Activated CD8-positive, alpha-beta T cell treated with anti-CD3 and anti-CD28 coated beads for 36 hours (primary cell): ENCODE measurements around the gene SUDS3. TPM values are rescaled to one million over a fixed set of nuclear protein-coding genes. Genes with fewer than 3 reads are reported as not detected.

Experiments used
- ATAC-seq: fragments of 200-7000 bp; cut with Tn5 transposase; one replicate; pipeline ENCODE4 v1.10.0; 2021; ENCODE audit warnings: mild to moderate bottlenecking, moderate library complexity
- CTCF ChIA-PET: fragments of 350-600 bp; sonication (Branson Sonifier 250); formaldehyde crosslinking; loops from one replicate; lab custom pipeline; 2021; ENCODE audit warnings: antibody characterized with exemption; lab: Charles Lee
- POLR2A ChIA-PET: fragments of 350-600 bp; sonication (Branson Sonifier 250); formaldehyde crosslinking; loops from one replicate; lab custom pipeline; 2021; ENCODE audit warnings: antibody characterized with exemption; lab: Charles Lee
- DNase-seq: peaks from one replicate; pipeline ENCODE4 v3.0.0-alpha.2; 2020
- H3K27ac Mint-ChIP-seq: one replicate; pipeline ENCODE4 v1.8.0; 2021; ENCODE audit warnings: mild to moderate bottlenecking, mixed read lengths
- H3K27me3 Mint-ChIP-seq: one replicate; pipeline ENCODE4 v1.8.0; 2021; ENCODE audit warnings: mixed read lengths
- H3K36me3 Mint-ChIP-seq: one replicate; pipeline ENCODE4 v1.8.0; 2021; ENCODE audit warnings: low read depth, mixed read lengths
- H3K4me1 Mint-ChIP-seq: one replicate; pipeline ENCODE4 v1.8.0; 2021; ENCODE audit warnings: low read depth, mixed read lengths
- H3K4me3 Mint-ChIP-seq: one replicate; pipeline ENCODE4 v1.8.0; 2021; ENCODE audit warnings: mild to moderate bottlenecking, moderate library complexity, mixed read lengths
- H3K9me3 Mint-ChIP-seq: one replicate; pipeline ENCODE4 v1.8.0; 2021; ENCODE audit warnings: mixed read lengths
- intact Hi-C: fragments of 100-400 bp; cut with micrococcal nuclease; formaldehyde crosslinking; loops from one replicate; pipeline ENCODE4 v1.10.0; 2022
- total RNA-seq, 2 experiments: library from RNA; stranded (reverse); gene quantifications; one replicate each; pipeline ENCODE4 v1.2.3, GENCODE V29; 2021
- TF ChIP-seq, protein P1 (sequence below): fragments of 200-600 bp; IDR thresholded peaks from one replicate; pipeline ENCODE4 v1.8.0; 2022; ENCODE audit warnings: antibody characterized with exemption, mild to moderate bottlenecking

Gene SUDS3
- total RNA-seq, 2 experiments from 2014 or later = 18.0 to 19.8 TPM

DNA sequence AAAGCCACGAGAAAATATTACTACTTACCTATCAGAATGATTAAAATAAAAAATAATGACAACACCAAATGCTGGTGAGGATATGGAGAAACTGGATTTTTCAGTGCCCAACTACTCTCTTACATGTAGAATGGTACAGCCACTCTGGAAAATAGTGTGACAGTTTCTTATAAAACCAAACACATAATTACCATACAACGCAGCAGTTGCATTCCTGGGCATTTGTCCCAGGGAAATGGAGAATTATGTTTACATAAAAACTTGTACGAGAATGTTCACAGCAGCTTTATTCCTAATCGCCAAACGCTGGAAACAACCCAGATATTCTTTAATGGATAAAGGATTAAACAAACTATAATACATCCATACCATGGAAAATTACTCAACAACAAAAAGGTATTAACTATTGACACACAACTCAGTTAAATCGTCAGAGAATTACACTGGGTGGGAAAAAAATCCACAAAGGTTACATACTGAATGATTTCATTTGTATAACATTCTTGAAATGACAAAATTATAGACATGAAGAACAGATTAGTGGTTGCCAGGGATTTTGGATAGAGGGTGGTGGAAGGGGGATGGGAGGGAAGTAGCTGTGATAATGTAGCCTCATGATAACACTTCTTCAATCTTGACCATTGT is 39.0 kb upstream of the SUDS3 start:
- CTCF ChIA-PET = no interaction called here

GRCh38 chr12:118342090-118342489 is 34.3 kb upstream of the SUDS3 start:
- no peak for DNase-seq
- peaks cover 3% of the 10 kb centered on the region for H3K36me3 Mint-ChIP-seq
- peaks cover 27% of the 10 kb centered on the region for H3K4me1 Mint-ChIP-seq
- ATAC-seq = no peak
- no peak overlapping the region for H3K27ac Mint-ChIP-seq
- POLR2A ChIA-PET = interaction anchor here (0.7 kb wide), 1 partner anchor 11 kb away, joined by 3 read pairs; no protein-coding TSS in a partner anchor
- H3K4me3 Mint-ChIP-seq = no peak overlapping the region
- no peaks in the 10 kb centered on the region for H3K9me3 Mint-ChIP-seq
- TF ChIP-seq, protein P1, sequence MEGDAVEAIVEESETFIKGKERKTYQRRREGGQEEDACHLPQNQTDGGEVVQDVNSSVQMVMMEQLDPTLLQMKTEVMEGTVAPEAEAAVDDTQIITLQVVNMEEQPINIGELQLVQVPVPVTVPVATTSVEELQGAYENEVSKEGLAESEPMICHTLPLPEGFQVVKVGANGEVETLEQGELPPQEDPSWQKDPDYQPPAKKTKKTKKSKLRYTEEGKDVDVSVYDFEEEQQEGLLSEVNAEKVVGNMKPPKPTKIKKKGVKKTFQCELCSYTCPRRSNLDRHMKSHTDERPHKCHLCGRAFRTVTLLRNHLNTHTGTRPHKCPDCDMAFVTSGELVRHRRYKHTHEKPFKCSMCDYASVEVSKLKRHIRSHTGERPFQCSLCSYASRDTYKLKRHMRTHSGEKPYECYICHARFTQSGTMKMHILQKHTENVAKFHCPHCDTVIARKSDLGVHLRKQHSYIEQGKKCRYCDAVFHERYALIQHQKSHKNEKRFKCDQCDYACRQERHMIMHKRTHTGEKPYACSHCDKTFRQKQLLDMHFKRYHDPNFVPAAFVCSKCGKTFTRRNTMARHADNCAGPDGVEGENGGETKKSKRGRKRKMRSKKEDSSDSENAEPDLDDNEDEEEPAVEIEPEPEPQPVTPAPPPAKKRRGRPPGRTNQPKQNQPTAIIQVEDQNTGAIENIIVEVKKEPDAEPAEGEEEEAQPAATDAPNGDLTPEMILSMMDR = no peak
- H3K27me3 Mint-ChIP-seq = no peaks in the 10 kb centered on the region
- CTCF ChIA-PET = interaction anchor here (1.1 to 1.6 kb wide), 2 partner anchors 11 to 34 kb away, joined by 3 to 4 read pairs; partner anchors contain the start of gene SUDS3
- intact Hi-C loops = no loop called here

More for the DNA sequence above, 39.0 kb upstream of the SUDS3 start:
- H3K27ac Mint-ChIP-seq = no peak overlapping the region
- ATAC-seq = no peak
- H3K4me3 Mint-ChIP-seq = no peak overlapping the region
- intact Hi-C loops = no loop called here
- peaks cover 14% of the 10 kb centered on the region for H3K36me3 Mint-ChIP-seq
- TF ChIP-seq, protein P1 = no peak
- no peaks in the 10 kb centered on the region for H3K9me3 Mint-ChIP-seq
- POLR2A ChIA-PET = interaction anchor here (0.7 to 0.9 kb wide), 2 partner anchors 16 to 1260 kb away, joined by 3 to 4 read pairs; no protein-coding TSS in a partner anchor
- DNase-seq = no peak
- peaks cover 30% of the 10 kb centered on the region for H3K4me1 Mint-ChIP-seq
- H3K27me3 Mint-ChIP-seq = no peaks in the 10 kb centered on the region

GRCh38 chr12:118344829-118345228 is 31.5 kb upstream of the SUDS3 start:
- no peak overlapping the region for H3K27ac Mint-ChIP-seq

DNA sequence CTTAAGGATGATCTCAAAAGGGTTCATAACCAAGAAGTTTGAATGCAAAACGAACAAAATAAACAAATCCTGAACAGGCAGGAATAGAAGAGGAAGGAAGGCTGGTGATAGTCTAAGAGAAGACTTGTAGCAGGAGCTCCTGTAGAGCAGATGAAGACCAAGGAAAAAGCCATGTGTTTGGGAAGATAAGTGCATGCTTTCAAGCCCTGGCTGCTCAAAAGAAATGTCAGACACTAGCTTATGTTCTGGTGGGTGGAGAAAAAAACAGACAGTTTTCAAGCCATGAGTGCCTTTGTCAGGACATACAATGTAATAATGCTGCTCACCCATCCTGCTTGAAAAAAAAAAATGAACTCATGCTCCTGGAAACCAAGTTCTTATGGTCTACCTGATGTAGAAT is 31.0 kb upstream of the SUDS3 start:
- H3K27ac Mint-ChIP-seq = no peak overlapping the region
- H3K9me3 Mint-ChIP-seq = no peaks in the 10 kb centered on the region
- no peak for DNase-seq
- peaks cover 1% of the 10 kb centered on the region for H3K36me3 Mint-ChIP-seq
- H3K4me1 Mint-ChIP-seq = peaks cover 37% of the 10 kb centered on the region
- TF ChIP-seq, protein P1 = no peak
- ChIA-PET POLR2A (interaction anchor here (0.9 kb wide), 1 partner anchor 28 kb away, joined by 3 read pairs; no protein-coding TSS in a partner anchor), CTCF (interaction anchor here (1.2 kb wide), 1 partner anchor 12 kb away, joined by 5 read pairs; no protein-coding TSS in a partner anchor)
- no peak overlapping the region for H3K4me3 Mint-ChIP-seq
- no peak for ATAC-seq
- H3K27me3 Mint-ChIP-seq = no peaks in the 10 kb centered on the region
- intact Hi-C loops = no loop called here

More at GRCh38 chr12:118344829-118345228, 31.5 kb upstream of the SUDS3 start:
- intact Hi-C loops = no loop called here
- Mint-ChIP-seq H3K9me3 (no peaks in the 10 kb centered on the region), H3K36me3 (peaks cover 1% of the 10 kb centered on the region), H3K27me3 (no peaks in the 10 kb centered on the region), H3K4me3 (no peak overlapping the region), H3K4me1 (peaks cover 32% of the 10 kb centered on the region)
- POLR2A ChIA-PET = interaction anchor here (0.9 kb wide), 1 partner anchor 29 kb away, joined by 3 read pairs; no protein-coding TSS in a partner anchor
- no peak for DNase-seq
- CTCF ChIA-PET = interaction anchor here (1.2 kb wide), 1 partner anchor 12 kb away, joined by 5 read pairs; no protein-coding TSS in a partner anchor
- TF ChIP-seq, protein P1 = no peak
- no peak for ATAC-seq

DNA sequence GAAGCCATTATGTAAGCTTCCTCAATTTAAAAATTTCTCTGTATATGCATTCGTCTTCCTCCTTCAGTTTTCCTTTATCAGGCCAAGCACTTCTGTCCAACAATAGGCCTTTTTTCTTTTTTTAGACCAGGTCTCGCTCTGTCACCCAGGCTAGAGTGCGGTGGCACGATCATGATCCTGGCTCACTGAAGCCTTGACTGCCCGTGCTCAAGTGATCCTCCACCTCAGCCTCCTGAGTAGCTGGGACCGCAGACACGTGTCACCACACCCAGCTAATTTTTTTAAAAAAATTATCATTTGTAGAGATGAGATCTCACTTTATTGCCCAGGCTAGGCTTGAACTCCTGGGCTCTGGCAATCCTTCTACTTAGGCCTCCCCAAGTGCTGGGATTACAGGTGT is 29.5 kb upstream of the SUDS3 start:
- Mint-ChIP-seq H3K9me3 (no peaks in the 10 kb centered on the region), H3K4me3 (no peak overlapping the region), H3K27me3 (no peaks in the 10 kb centered on the region), H3K4me1 (peaks cover 40% of the 10 kb centered on the region), H3K27ac (no peak overlapping the region), H3K36me3 (peaks cover 1% of the 10 kb centered on the region)
- CTCF ChIA-PET = interaction anchor here (0.6 to 3.1 kb wide), 6 partner anchors 11 to 226 kb away, joined by 3 to 15 read pairs (median 4); partner anchors contain the start of gene SUDS3
- POLR2A ChIA-PET = interaction anchor here (0.9 to 1.8 kb wide), 2 partner anchors 10 to 12 kb away, joined by 4 to 6 read pairs; no protein-coding TSS in a partner anchor
- no peak for DNase-seq
- ATAC-seq = no peak
- TF ChIP-seq, protein P1 = no peak
- intact Hi-C loops = no loop called here
